ENCODE measurements around the gene COQ10A. TPM values are rescaled to one million over a fixed set of nuclear protein-coding genes. Genes with fewer than 3 reads are reported as not detected.
"Not testable (repeated sequence)": the region's sequence is repeated elsewhere in the genome, so short reads cannot be mapped to it uniquely, and the experiment has no call there.

The COQ10A gene
- total RNA-seq, 1 donor from 2014 or later: 10.1 TPM

GRCh38 chr12:56260921-56261320 lies 5.8 kb upstream of the COQ10A start:
- Histone ChIP-seq H3K27ac (no peak overlapping the region), H3K4me3 (no peak overlapping the region), H3K9me3 (no peaks in the 10 kb centered on the region), H3K27me3 (no peaks in the 10 kb centered on the region), H3K4me1 (peaks cover 27% of the 10 kb centered on the region), H3K36me3 (peaks cover 0 to 5% of the 10 kb centered on the region in 2 donors)
- intact Hi-C loops (cut with DNase I): no loop called here
- no peak for TF ChIP-seq CTCF (IDR thresholded peaks at IDR 0.05)
- TF ChIP-seq POLR2AphosphoS5 (IDR thresholded peaks at IDR 0.05; ENCODE audit: insufficient read depth in 1 of 2, low read depth in 1 of 2): no peak
- no peak for TF ChIP-seq POLR2A (IDR thresholded peaks at IDR 0.05)
- no peak for DNase-seq (ENCODE audit: extremely low spot score in 2 of 2)

GRCh38 chr12:56261503-56262232 lies 5.1 kb upstream of the COQ10A start:
- DNase-seq (ENCODE audit: extremely low spot score in 2 of 2): no peak
- Histone ChIP-seq H3K27me3 (no peaks in the 10 kb centered on the region), H3K9me3 (no peaks in the 10 kb centered on the region), H3K27ac (no peak overlapping the region), H3K36me3 (no peaks in the 10 kb centered on the region), H3K4me1 (peaks cover 26% of the 10 kb centered on the region), H3K4me3 (no peak overlapping the region)
- intact Hi-C loops (cut with DNase I): no loop called here
- TF ChIP-seq CTCF (IDR thresholded peaks at IDR 0.05) (no peak), POLR2A (IDR thresholded peaks at IDR 0.05) (no peak), POLR2AphosphoS5 (IDR thresholded peaks at IDR 0.05; ENCODE audit: insufficient read depth in 1 of 2, low read depth in 1 of 2) (no peak)

- H3K9me3 ChIP-seq; H3K27me3 ChIP-seq; H3K36me3 ChIP-seq; DNase-seq (ENCODE audit: extremely low spot score in 2 of 2); H3K4me3 ChIP-seq; H3K27ac ChIP-seq; intact Hi-C loops (cut with DNase I): not testable (repeated sequence)
- H3K4me1 ChIP-seq: peaks cover 24% of the 10 kb centered on the region
Observed at GRCh38 chr12:56262955-56263354, 3.8 kb upstream of the COQ10A start.

- H3K36me3 ChIP-seq; DNase-seq (ENCODE audit: extremely low spot score in 2 of 2); intact Hi-C loops (cut with DNase I); H3K27me3 ChIP-seq; H3K9me3 ChIP-seq: not testable (repeated sequence)
- Histone ChIP-seq H3K4me3 (peak overlapping the region; percentile 57 to 74), H3K27ac (peak overlapping the region; percentile 88), H3K4me1 (peaks cover 21% of the 10 kb centered on the region)
Observed at GRCh38 chr12:56266068-56266692, 562 bp upstream of the COQ10A start.

- peaks cover 21% of the 10 kb centered on the region for H3K4me1 ChIP-seq
- H3K4me3 ChIP-seq: peak overlapping the region; percentile 57 to 74
- TF ChIP-seq POLR2A (IDR thresholded peaks at IDR 0.05) (no peak), POLR2AphosphoS5 (IDR thresholded peaks at IDR 0.05; ENCODE audit: insufficient read depth in 1 of 2, low read depth in 1 of 2) (no peak), CTCF (IDR thresholded peaks at IDR 0.05) (no peak)
- H3K9me3 ChIP-seq: no peaks in the 10 kb centered on the region
- DNase-seq (ENCODE audit: extremely low spot score in 2 of 2): no peak
- intact Hi-C loops (cut with DNase I): no loop called here
- peaks cover 0 to 13% of the 10 kb centered on the region in 2 donors for H3K36me3 ChIP-seq
- no peaks in the 10 kb centered on the region for H3K27me3 ChIP-seq
- peak overlapping the region; percentile 88 for H3K27ac ChIP-seq
Observed at GRCh38 chr12:56267443-56268071, 815 bp downstream of the COQ10A start.

GRCh38 chr12:56271031-56271430 lies 4.3 kb downstream of the COQ10A start:
- TF ChIP-seq POLR2A (IDR thresholded peaks at IDR 0.05) (no peak), POLR2AphosphoS5 (IDR thresholded peaks at IDR 0.05; ENCODE audit: insufficient read depth in 1 of 2, low read depth in 1 of 2) (no peak), CTCF (IDR thresholded peaks at IDR 0.05) (no peak)
- no peak overlapping the region for H3K27ac ChIP-seq
- H3K4me1 ChIP-seq: peaks cover 17% of the 10 kb centered on the region
- H3K36me3 ChIP-seq: peaks cover 0 to 48% of the 10 kb centered on the region in 2 donors
- no peaks in the 10 kb centered on the region for H3K27me3 ChIP-seq
- DNase-seq (ENCODE audit: extremely low spot score in 2 of 2): no peak
- no peak overlapping the region for H3K4me3 ChIP-seq
- intact Hi-C loops (cut with DNase I): no loop called here
- H3K9me3 ChIP-seq: no peaks in the 10 kb centered on the region

- DNase-seq (ENCODE audit: extremely low spot score in 2 of 2); H3K4me1 ChIP-seq; intact Hi-C loops (cut with DNase I); H3K27me3 ChIP-seq; H3K9me3 ChIP-seq; H3K27ac ChIP-seq; H3K4me3 ChIP-seq: not testable (repeated sequence)
- peaks cover 0 to 58% of the 10 kb centered on the region in 2 donors for H3K36me3 ChIP-seq
Observed at GRCh38 chr12:56272468-56272867, 5.7 kb downstream of the COQ10A start.
